ENCODE measurements around the gene NLRX1. TPM values are rescaled to one million over a fixed set of nuclear protein-coding genes. Genes with fewer than 3 reads are reported as not detected.
"Not testable (repeated sequence)": the region's sequence is repeated elsewhere in the genome, so short reads cannot be mapped to it uniquely, and the experiment has no call there.

NLRX1 gene
- total and polyA plus RNA-seq, 2 donors (not counting 1 experiment from before 2014, with no cell fraction given): 6.6 to 21.3 TPM

DNA sequence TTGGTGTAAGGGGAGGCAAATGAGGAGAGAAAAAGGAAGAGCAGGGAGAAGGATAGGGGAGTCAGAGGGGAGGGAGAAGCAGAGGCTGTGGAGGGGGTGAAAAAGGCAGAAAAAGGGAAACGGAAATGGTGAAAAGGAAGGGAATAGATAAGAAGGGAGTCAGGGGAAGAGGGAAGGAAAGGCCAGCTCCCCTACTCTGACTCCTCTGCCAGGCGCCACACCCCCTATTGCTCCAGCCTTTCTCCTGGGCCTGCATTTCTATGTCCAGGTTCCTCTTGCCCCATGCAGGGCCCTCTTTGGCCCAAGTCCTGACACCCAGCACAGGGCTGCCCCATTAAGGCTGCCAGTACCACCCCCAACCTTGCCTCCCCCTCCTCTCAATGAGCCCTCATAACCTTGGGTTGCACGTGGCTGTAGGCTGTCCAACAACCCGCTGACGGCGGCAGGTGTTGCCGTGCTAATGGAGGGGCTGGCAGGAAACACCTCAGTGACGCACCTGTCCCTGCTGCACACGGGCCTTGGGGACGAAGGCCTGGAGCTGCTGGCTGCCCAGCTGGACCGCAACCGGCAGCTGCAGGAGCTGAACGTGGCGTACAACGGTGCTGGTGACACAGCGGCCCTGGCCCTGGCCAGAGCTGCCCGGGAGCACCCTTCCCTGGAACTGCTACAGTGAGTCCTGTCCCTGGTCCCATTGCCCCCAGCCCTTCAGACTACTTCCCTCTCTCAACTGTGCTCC, 13.3 kb downstream of the NLRX1 start:
- Histone ChIP-seq H2AFZ (ENCODE audit: low read length) (no peak overlapping the region), H3K27ac (ENCODE audit: insufficient read depth, low read length) (no peak overlapping the region), H3K79me2 (ENCODE audit: control insufficient read depth, insufficient read depth, low read length) (no peaks in the 10 kb centered on the region), H3K4me2 (ENCODE audit: extremely low read depth, insufficient read depth, low read length) (no peak overlapping the region), H4K20me1 (ENCODE audit: control insufficient read depth, extremely low read depth, insufficient read depth, low read length) (no peaks in the 10 kb centered on the region), H3K27me3 (ENCODE audit: control insufficient read depth, insufficient read depth, low read length) (peaks cover 5% of the 10 kb centered on the region), H3K4me1 (ENCODE audit: control insufficient read depth, extremely low read depth, insufficient read depth, low read length) (no peaks in the 10 kb centered on the region), H3K36me3 (ENCODE audit: control insufficient read depth, insufficient read depth, low read length) (peaks cover 2% of the 10 kb centered on the region), H3K9ac (ENCODE audit: insufficient read depth, low read length) (no peak overlapping the region), H3K4me3 (replicated peaks in 1 of 4; ENCODE audit: control extremely low read depth in 1 of 4, insufficient read depth in 1 of 4, low read depth in 3 of 4, low read length in 4 of 4) (no peak overlapping the region), H3K9me3 (ENCODE audit: control insufficient read depth, insufficient read depth, low read depth, low read length) (no peaks in the 10 kb centered on the region)
- no peak for TF ChIP-seq EZH2 (IDR thresholded peaks at IDR 0.05; ENCODE audit: low read length, missing control alignments)
- TF ChIP-seq CTCF (conservative IDR thresholded peaks at IDR 0.05 in 1 of 2, IDR thresholded peaks at IDR 0.05 in 1 of 2; ENCODE audit: low read depth in 1 of 2, low read length in 2 of 2): no peak
- DNase-seq (ENCODE audit: low read depth in 2 of 2): no peak

DNA sequence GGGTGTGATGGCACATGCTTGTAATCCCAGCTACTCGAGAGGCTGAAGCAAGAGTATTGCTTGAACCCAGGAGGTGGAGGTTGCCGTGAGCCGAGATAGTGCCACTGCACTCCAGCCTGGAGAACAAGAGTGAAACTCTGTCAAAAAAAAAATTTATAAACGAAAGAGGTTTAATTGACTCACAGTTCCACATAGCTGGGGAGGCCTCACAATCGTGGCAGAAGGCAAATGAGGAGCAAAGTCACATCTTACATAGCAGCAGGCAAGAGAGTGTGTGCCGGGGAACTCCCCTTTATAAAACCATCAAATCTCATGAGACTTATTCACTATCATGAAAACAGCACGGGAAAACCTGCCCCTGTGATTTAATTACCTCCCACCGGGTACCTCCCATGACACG, 15.9 kb downstream of the NLRX1 start:
- not testable (repeated sequence) for H3K4me3 ChIP-seq (replicated peaks in 1 of 4; ENCODE audit: control extremely low read depth in 1 of 4, insufficient read depth in 1 of 4, low read depth in 3 of 4, low read length in 4 of 4)
- peaks cover 15% of the 10 kb centered on the region for H3K27me3 ChIP-seq (ENCODE audit: control insufficient read depth, insufficient read depth, low read length)

DNA sequence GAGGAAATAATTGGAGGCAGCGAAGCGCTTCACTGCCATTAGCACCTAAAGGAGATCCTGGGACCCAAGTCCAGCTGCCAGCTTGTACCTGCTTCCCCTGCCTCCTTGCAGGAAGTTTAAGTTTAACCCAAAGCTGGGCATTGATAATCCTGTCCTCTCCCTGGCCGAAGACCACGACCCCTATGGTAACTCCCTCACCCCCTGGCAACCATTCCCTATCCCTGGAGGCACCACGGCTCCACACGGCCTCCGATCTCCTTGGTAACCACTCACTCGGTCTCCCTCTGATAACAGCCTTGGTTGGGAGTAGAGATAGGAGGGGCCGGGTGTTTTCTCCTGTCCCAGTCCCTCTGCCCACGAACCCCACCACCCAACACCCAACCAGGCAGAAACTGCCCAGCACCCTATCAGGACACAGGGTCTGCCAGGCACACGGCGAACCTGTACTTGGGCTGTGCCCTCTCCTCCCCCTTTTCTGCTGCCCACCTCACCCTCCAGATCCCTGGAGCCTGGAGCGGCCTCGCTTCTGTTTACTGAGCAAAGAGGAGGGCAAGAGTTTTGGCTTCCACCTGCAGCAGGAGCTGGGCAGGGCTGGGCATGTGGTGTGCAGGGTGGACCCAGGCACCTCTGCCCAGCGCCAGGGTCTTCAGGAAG, 17.6 kb downstream of the NLRX1 start:
- TF ChIP-seq CTCF (conservative IDR thresholded peaks at IDR 0.05 in 1 of 2, IDR thresholded peaks at IDR 0.05 in 1 of 2; ENCODE audit: low read depth in 1 of 2, low read length in 2 of 2) (no peak), EZH2 (IDR thresholded peaks at IDR 0.05; ENCODE audit: low read length, missing control alignments) (no peak)
- DNase-seq (ENCODE audit: low read depth in 2 of 2): no peak

More for the DNA sequence above, 15.9 kb downstream of the NLRX1 start:
- H3K9ac ChIP-seq (ENCODE audit: insufficient read depth, low read length); H4K20me1 ChIP-seq (ENCODE audit: control insufficient read depth, extremely low read depth, insufficient read depth, low read length); H3K4me2 ChIP-seq (ENCODE audit: extremely low read depth, insufficient read depth, low read length); DNase-seq (ENCODE audit: low read depth in 2 of 2); H3K9me3 ChIP-seq (ENCODE audit: control insufficient read depth, insufficient read depth, low read depth, low read length); H3K36me3 ChIP-seq (ENCODE audit: control insufficient read depth, insufficient read depth, low read length); H3K4me1 ChIP-seq (ENCODE audit: control insufficient read depth, extremely low read depth, insufficient read depth, low read length); H3K79me2 ChIP-seq (ENCODE audit: control insufficient read depth, insufficient read depth, low read length); H2AFZ ChIP-seq (ENCODE audit: low read length); H3K27ac ChIP-seq (ENCODE audit: insufficient read depth, low read length): not testable (repeated sequence)

More for the DNA sequence above, 17.6 kb downstream of the NLRX1 start:
- Histone ChIP-seq H4K20me1 (ENCODE audit: control insufficient read depth, extremely low read depth, insufficient read depth, low read length) (no peaks in the 10 kb centered on the region), H3K4me1 (ENCODE audit: control insufficient read depth, extremely low read depth, insufficient read depth, low read length) (no peaks in the 10 kb centered on the region), H2AFZ (ENCODE audit: low read length) (no peak overlapping the region), H3K36me3 (ENCODE audit: control insufficient read depth, insufficient read depth, low read length) (no peaks in the 10 kb centered on the region), H3K27me3 (ENCODE audit: control insufficient read depth, insufficient read depth, low read length) (peaks cover 16% of the 10 kb centered on the region), H3K4me3 (replicated peaks in 1 of 4; ENCODE audit: control extremely low read depth in 1 of 4, insufficient read depth in 1 of 4, low read depth in 3 of 4, low read length in 4 of 4) (no peak overlapping the region), H3K27ac (ENCODE audit: insufficient read depth, low read length) (no peak overlapping the region), H3K79me2 (ENCODE audit: control insufficient read depth, insufficient read depth, low read length) (no peaks in the 10 kb centered on the region), H3K9me3 (ENCODE audit: control insufficient read depth, insufficient read depth, low read depth, low read length) (no peaks in the 10 kb centered on the region), H3K4me2 (ENCODE audit: extremely low read depth, insufficient read depth, low read length) (no peak overlapping the region), H3K9ac (ENCODE audit: insufficient read depth, low read length) (no peak overlapping the region)
